ENCODE results near the gene NAP1L5.

DNA sequence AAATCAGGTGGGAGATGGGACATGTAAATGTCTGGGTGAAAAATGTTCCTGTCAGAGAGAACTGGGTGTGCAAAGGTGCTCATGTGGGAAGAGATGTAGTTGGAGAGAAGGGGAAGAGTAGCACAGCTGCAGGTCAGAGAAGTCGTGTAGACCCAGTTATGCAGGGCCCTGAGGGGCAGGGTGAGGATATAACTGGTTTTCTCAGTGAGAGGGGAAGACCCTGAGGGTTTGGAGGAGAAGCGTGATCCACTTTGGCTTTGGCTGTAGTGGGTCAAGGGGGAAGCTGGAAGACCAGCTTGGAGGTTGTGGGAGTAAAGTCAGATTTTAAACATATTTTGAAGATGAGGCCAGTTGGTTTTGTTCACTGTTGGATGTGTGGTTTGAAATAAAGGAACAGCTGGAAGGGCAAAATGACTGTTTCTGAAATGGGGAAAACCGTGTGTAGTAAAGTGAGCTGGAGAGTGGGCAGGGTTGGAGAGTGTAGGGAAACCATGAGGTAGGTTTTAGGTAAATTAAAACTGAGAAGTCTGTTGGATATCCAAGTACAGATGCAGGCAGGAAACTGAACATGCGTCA, 44.2 kb downstream of the NAP1L5 start:
- TF ChIP-seq EZH2phosphoT487 (IDR thresholded peaks at IDR 0.05; ENCODE audit: borderline replicate concordance) (no peak), CTCF (conservative IDR thresholded peaks at IDR 0.05; ENCODE audit: low read length) (no peak)
